Measurements from ENCODE around the gene MAP10. TPM values are rescaled to one million over a fixed set of nuclear protein-coding genes. Genes with fewer than 3 reads are reported as not detected.

Gene MAP10
- total and polyA plus RNA-seq, 10 of the 15 experiments (the other 5 are each of a cell fraction or from before 2014, with no cell fraction given) = 0.85 to 5.0 (median 4.3) TPM

DNA sequence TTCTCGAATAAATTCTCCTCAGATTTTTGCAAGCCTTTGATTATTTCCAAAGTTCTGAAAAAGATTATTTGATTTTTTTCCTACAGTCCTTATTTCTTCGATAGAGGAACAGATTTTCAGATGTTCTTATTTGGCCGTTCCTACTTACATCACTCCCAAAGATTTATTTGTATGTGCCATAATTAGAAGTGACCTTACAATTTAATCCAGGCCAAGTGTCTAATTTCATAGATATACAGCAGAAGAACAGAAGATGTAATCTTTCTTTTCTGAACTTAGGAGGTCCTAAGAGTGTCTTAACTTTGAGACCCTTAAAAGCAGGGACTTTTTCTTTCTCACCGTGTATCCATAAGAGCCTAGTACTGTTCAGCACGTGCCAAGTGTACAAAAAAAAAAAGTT, 46.3 kb downstream of the MAP10 start (continued):
- TF ChIP-seq SRF (IDR thresholded peaks at IDR 0.05; ENCODE audit: low read depth in 2 of 2, low read length in 2 of 2) = no peak
- no peak for TF ChIP-seq RB1 (IDR thresholded peaks at IDR 0.05; ENCODE audit: borderline replicate concordance)

- 24% methylated on average over 7 of the region's 7 CpGs for WGBS (ENCODE audit: insufficient coverage, insufficient replicate concordance, low lambda C conversion rate, missing lambda C conversion rate)
- intact Hi-C loops (cut with micrococcal nuclease; ENCODE audit: unreplicated experiment) (loop anchor here (10.0 kb wide), 1 partner anchor 359 kb away; no protein-coding TSS in a partner anchor), in situ Hi-C loops (cut with MboI) (no loop called here)
- Histone ChIP-seq H2AFZ (ENCODE audit: control insufficient read depth, low read depth, low read length) (no peak overlapping the region), H3K4me2 (ENCODE audit: control insufficient read depth, insufficient read depth) (no peak overlapping the region), H3K36me3 (ENCODE audit: control insufficient read depth in 2 of 2, insufficient read depth in 2 of 2, low read length in 1 of 2) (no peaks in the 10 kb centered on the region), H3K27ac (ENCODE audit: control insufficient read depth, insufficient read depth) (no peak overlapping the region), H4K20me1 (ENCODE audit: control insufficient read depth, insufficient read depth) (no peaks in the 10 kb centered on the region), H3K9ac (ENCODE audit: control insufficient read depth, insufficient read depth, low read length) (no peak overlapping the region), H3K27me3 (replicated peaks in 1 of 2; ENCODE audit: control insufficient read depth in 2 of 2, insufficient read depth in 2 of 2, low read length in 1 of 2) (peaks cover 0 to 2% of the 10 kb centered on the region in 2 experiments; a peak in 1 of 4 replicates), H3K9me3 (replicated peaks; ENCODE audit: control insufficient read depth, insufficient read depth, low read length) (no peaks in the 10 kb centered on the region), H3K79me2 (ENCODE audit: control insufficient read depth, insufficient read depth, low read length) (no peaks in the 10 kb centered on the region), H3K4me1 (ENCODE audit: control insufficient read depth, insufficient read depth, low read length) (no peaks in the 10 kb centered on the region), H3K4me3 (no peak overlapping the region)
- ChIA-PET CTCF (interaction anchor here (0.9 kb wide), 1 partner anchor 9 kb away, joined by 3 read pairs; no protein-coding TSS in a partner anchor), SMC1A (ENCODE audit: uncharacterized antibody, unreplicated experiment) (no interaction called here), RAD21 (ENCODE audit: unreplicated experiment) (no interaction called here), POLR2A (no interaction called here)
- no TSS peak for BruUV-seq (replicated peaks)
- FAIRE-seq (no peak), DNase-seq (ENCODE audit: low read depth, low spot score) (no peak), ATAC-seq (no peak)
- TF ChIP-seq SIX5 (IDR thresholded peaks at IDR 0.05; ENCODE audit: low read depth, low read length, severe bottlenecking) (no peak), CREM (IDR thresholded peaks at IDR 0.05; ENCODE audit: low read depth) (no peak), BRCA1 (IDR thresholded peaks at IDR 0.05; ENCODE audit: low read depth, low read length) (no peak), NR2C2 (IDR thresholded peaks at IDR 0.05; ENCODE audit: borderline replicate concordance, control insufficient read depth, insufficient read length, low read depth) (no peak), MLLT1 (IDR thresholded peaks at IDR 0.05) (no peak), ZZZ3 (IDR thresholded peaks at IDR 0.05; ENCODE audit: control insufficient read depth, insufficient read length, low read depth) (no peak), TAF1 (IDR thresholded peaks at IDR 0.05; ENCODE audit: borderline replicate concordance, low read depth, low read length) (no peak), CREB1 (IDR thresholded peaks at IDR 0.05; ENCODE audit: low read depth) (no peak), YBX1 (IDR thresholded peaks at IDR 0.05) (no peak), IKZF2 (IDR thresholded peaks at IDR 0.05) (no peak), NR2C1 (IDR thresholded peaks at IDR 0.05) (no peak), DPF2 (IDR thresholded peaks at IDR 0.05) (no peak)
- TF ChIP-seq, protein P1, sequence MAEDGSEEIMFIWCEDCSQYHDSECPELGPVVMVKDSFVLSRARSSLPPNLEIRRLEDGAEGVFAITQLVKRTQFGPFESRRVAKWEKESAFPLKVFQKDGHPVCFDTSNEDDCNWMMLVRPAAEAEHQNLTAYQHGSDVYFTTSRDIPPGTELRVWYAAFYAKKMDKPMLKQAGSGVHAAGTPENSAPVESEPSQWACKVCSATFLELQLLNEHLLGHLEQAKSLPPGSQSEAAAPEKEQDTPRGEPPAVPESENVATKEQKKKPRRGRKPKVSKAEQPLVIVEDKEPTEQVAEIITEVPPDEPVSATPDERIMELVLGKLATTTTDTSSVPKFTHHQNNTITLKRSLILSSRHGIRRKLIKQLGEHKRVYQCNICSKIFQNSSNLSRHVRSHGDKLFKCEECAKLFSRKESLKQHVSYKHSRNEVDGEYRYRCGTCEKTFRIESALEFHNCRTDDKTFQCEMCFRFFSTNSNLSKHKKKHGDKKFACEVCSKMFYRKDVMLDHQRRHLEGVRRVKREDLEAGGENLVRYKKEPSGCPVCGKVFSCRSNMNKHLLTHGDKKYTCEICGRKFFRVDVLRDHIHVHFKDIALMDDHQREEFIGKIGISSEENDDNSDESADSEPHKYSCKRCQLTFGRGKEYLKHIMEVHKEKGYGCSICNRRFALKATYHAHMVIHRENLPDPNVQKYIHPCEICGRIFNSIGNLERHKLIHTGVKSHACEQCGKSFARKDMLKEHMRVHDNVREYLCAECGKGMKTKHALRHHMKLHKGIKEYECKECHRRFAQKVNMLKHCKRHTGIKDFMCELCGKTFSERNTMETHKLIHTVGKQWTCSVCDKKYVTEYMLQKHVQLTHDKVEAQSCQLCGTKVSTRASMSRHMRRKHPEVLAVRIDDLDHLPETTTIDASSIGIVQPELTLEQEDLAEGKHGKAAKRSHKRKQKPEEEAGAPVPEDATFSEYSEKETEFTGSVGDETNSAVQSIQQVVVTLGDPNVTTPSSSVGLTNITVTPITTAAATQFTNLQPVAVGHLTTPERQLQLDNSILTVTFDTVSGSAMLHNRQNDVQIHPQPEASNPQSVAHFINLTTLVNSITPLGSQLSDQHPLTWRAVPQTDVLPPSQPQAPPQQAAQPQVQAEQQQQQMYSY (CRISPR knock-in tag; IDR thresholded peaks at IDR 0.05) = no peak
- TF ChIP-seq, protein P2, sequence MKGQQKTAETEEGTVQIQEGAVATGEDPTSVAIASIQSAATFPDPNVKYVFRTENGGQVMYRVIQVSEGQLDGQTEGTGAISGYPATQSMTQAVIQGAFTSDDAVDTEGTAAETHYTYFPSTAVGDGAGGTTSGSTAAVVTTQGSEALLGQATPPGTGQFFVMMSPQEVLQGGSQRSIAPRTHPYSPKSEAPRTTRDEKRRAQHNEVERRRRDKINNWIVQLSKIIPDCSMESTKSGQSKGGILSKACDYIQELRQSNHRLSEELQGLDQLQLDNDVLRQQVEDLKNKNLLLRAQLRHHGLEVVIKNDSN (IDR thresholded peaks at IDR 0.05; ENCODE audit: borderline replicate concordance, extremely low read length, insufficient read depth, low read depth, low read length) = no peak
Observed at GRCh38 chr1:232853994-232854797, 49.0 kb downstream of the MAP10 start.

Data from GM12878 (cell line).